ENCODE data around the gene HERC3. TPM values are rescaled to one million over a fixed set of nuclear protein-coding genes. Genes with fewer than 3 reads are reported as not detected.

The HERC3 gene
- polyA plus RNA-seq, 3 donors, result 30.5 to 36.9 (median 36.7) TPM

DNA sequence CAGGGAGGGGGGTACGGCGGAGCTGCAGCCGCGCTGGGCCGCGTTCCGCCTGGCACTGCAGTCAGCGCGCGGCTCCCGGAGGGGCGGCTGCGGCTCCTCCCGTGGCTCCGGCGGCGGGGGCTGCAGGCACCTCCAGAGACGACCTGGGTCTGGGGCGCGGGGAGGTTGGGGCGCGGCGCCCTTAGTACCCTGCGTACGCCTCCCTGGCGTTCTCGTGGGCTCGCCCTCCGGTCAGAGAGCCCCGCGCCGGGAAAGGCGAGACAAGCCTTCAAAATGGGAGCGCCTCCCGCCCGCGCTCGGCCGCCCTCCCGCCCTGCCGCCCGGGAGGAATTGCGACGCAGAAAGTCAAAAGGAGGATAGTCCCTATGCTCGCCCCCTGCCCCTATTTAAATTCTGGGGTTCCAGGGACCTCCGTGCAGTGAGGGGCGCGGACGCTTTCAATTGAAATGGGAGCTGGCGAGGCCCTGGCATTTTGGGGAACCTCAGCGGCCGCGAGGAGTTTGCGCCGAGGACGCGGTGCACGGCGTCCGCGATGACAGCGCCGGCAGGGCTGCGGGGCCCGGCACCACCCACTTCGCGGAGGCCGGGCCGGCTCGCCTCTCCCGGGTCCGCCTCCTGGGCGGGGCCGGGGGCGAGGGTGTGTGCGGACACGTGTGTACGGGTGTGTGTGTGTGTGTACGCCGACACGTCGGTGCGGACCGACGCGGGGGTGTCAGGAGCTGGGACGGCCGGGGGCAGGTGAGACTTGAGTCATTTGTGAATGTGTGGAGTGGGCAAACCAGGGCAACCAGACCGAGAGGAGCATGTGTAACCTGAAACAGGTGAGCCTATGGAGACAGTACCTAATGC, 544 bp downstream of the HERC3 start:
- Mint-ChIP-seq H3K4me3 (peak overlapping the region; percentile 95 to 97), H3K27me3 (ENCODE audit: low read depth in 3 of 3) (peaks cover 3 to 10% (median 6%) of the 10 kb centered on the region in 3 donors), H3K4me1 (peaks cover 35% of the 10 kb centered on the region), H3K36me3 (peaks cover 18 to 25% of the 10 kb centered on the region in 2 donors), H3K9me3 (no peaks in the 10 kb centered on the region), H3K27ac (peak overlapping the region; percentile 90 to 97 (median 94))
- H2AFZ ChIP-seq (ENCODE audit: insufficient read depth, low read depth, low read length, poor library complexity, severe bottlenecking), result peak overlapping the region; percentile 86
- no peaks in the 10 kb centered on the region for H3K9me3 ChIP-seq (replicated peaks in 1 of 2; ENCODE audit: control insufficient read depth in 1 of 2, insufficient read depth in 1 of 2, low read length in 2 of 2)
- H3K79me2 ChIP-seq (ENCODE audit: insufficient read depth, low read length), result peaks cover 54% of the 10 kb centered on the region
- TF ChIP-seq, protein P1, sequence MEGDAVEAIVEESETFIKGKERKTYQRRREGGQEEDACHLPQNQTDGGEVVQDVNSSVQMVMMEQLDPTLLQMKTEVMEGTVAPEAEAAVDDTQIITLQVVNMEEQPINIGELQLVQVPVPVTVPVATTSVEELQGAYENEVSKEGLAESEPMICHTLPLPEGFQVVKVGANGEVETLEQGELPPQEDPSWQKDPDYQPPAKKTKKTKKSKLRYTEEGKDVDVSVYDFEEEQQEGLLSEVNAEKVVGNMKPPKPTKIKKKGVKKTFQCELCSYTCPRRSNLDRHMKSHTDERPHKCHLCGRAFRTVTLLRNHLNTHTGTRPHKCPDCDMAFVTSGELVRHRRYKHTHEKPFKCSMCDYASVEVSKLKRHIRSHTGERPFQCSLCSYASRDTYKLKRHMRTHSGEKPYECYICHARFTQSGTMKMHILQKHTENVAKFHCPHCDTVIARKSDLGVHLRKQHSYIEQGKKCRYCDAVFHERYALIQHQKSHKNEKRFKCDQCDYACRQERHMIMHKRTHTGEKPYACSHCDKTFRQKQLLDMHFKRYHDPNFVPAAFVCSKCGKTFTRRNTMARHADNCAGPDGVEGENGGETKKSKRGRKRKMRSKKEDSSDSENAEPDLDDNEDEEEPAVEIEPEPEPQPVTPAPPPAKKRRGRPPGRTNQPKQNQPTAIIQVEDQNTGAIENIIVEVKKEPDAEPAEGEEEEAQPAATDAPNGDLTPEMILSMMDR (IDR thresholded peaks at IDR 0.05), result no peak
- peaks cover 49% of the 10 kb centered on the region for H4K20me1 ChIP-seq (ENCODE audit: insufficient read depth, low read length)
- peaks cover 19% of the 10 kb centered on the region in 2 donors for H3K36me3 ChIP-seq (replicated peaks in 1 of 2; ENCODE audit: control insufficient read depth in 1 of 2, insufficient read depth in 2 of 2, low read length in 2 of 2)
- H3K27me3 ChIP-seq (ENCODE audit: control insufficient read depth in 2 of 2, insufficient read depth in 2 of 2, low read length in 2 of 2), result no peaks in the 10 kb centered on the region
- H3K4me3 ChIP-seq (replicated peaks in 1 of 3; ENCODE audit: low read depth in 2 of 3, low read length in 3 of 3), result peak overlapping the region; percentile 76 to 82 (median 78)
- peak overlapping the region; percentile 81 for H3K4me2 ChIP-seq (replicated peaks; ENCODE audit: extremely low read depth, low read length, poor library complexity, severe bottlenecking)
- DNase-seq, result peak; percentile 77 to 81 (median 78)
- intact Hi-C loops (cut with micrococcal nuclease), result loop anchor here (5.0 to 10.0 kb wide), 3 partner anchors 136 to 308 kb away; partner anchors contain the start of genes HERC5 (in 2 of the 2) and PPM1K (in 1 of the 2)
- peaks cover 18 to 22% of the 10 kb centered on the region in 2 donors for H3K4me1 ChIP-seq (ENCODE audit: control insufficient read depth in 1 of 2, insufficient read depth in 2 of 2, low read length in 2 of 2)
- H3K27ac ChIP-seq (ENCODE audit: low read depth in 1 of 2, low read length in 2 of 2), result peak overlapping the region; percentile 82 to 96
- H3K9ac ChIP-seq (ENCODE audit: insufficient read depth, low read length, poor library complexity, severe bottlenecking), result peak overlapping the region; percentile 100
- WGBS (ENCODE audit: insufficient coverage), result under 1% methylated on average over 89 of the region's 89 CpGs

DNA sequence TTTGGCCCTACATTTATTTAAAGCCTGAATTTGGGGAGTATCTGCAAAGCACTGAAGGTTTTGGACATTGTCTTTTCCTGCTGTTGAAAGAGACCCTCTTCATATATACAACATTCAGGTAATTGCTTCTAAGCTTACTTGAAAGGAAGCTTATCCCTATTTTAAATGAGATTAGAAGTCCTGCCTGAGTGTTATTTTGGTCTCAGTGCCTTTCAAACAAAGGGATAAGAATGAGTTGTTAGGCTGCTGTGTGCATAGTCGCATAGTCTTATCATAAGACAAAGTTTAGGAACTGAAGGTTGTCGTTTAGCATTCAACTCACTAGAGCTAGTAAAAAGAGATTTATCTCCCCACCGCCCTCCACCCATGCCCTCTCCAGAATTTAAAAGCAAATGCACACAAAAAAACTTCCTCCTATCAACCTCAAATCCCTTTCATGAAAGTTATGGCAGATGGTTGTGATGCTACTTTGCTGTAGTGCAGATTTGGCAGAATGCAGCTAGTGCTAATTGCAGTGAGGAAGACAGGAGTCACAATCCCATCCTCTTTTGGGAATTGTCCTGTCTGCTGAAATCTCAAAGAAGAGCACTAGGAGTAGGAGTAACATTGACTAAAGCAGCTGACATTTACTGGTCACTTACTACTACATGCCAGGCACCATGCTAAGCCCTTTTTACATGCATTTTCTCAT, 5.8 kb downstream of the HERC3 start:
- H3K4me1 Mint-ChIP-seq, result peaks cover 43% of the 10 kb centered on the region
- H3K27me3 Mint-ChIP-seq (ENCODE audit: low read depth in 3 of 3), result peaks cover 0 to 2% (median 1%) of the 10 kb centered on the region in 3 donors
- Histone ChIP-seq H3K27me3 (ENCODE audit: control insufficient read depth in 2 of 2, insufficient read depth in 2 of 2, low read length in 2 of 2) (no peaks in the 10 kb centered on the region), H3K27ac (ENCODE audit: low read depth in 1 of 2, low read length in 2 of 2) (peak overlapping the region in 1 of 2 donors; percentile 22), H3K4me2 (replicated peaks; ENCODE audit: extremely low read depth, low read length, poor library complexity, severe bottlenecking) (no peak overlapping the region), H3K9me3 (replicated peaks in 1 of 2; ENCODE audit: control insufficient read depth in 1 of 2, insufficient read depth in 1 of 2, low read length in 2 of 2) (no peaks in the 10 kb centered on the region), H3K36me3 (replicated peaks in 1 of 2; ENCODE audit: control insufficient read depth in 1 of 2, insufficient read depth in 2 of 2, low read length in 2 of 2) (peaks cover 35 to 64% of the 10 kb centered on the region in 2 donors), H3K9ac (ENCODE audit: insufficient read depth, low read length, poor library complexity, severe bottlenecking) (no peak overlapping the region), H3K4me3 (replicated peaks in 1 of 3; ENCODE audit: low read depth in 2 of 3, low read length in 3 of 3) (no peak overlapping the region), H4K20me1 (ENCODE audit: insufficient read depth, low read length) (peaks cover 100% of the 10 kb centered on the region), H3K79me2 (ENCODE audit: insufficient read depth, low read length) (peaks cover 99% of the 10 kb centered on the region), H3K4me1 (ENCODE audit: control insufficient read depth in 1 of 2, insufficient read depth in 2 of 2, low read length in 2 of 2) (peaks cover 10 to 13% of the 10 kb centered on the region in 2 donors), H2AFZ (ENCODE audit: insufficient read depth, low read depth, low read length, poor library complexity, severe bottlenecking) (no peak overlapping the region)
- TF ChIP-seq, protein P1 (IDR thresholded peaks at IDR 0.05), result no peak
- H3K9me3 Mint-ChIP-seq, result peaks cover 0 to 2% (median 0%) of the 10 kb centered on the region in 7 donors
- WGBS (ENCODE audit: insufficient coverage), result 79% methylated on average over 2 of the region's 3 CpGs
- H3K36me3 Mint-ChIP-seq, result peaks cover 44 to 65% of the 10 kb centered on the region in 2 donors
- DNase-seq, result no peak
- no peak overlapping the region for H3K4me3 Mint-ChIP-seq
- peak overlapping the region in 1 of 7 donors; percentile 16 for H3K27ac Mint-ChIP-seq
- intact Hi-C loops (cut with micrococcal nuclease), result loop anchor here (10.0 kb wide), 2 partner anchors 143 to 313 kb away; partner anchors contain the start of genes HERC5 (in 1 of the 2) and PPM1K (in 1 of the 2)
